Skeletal muscle tissue (tissue), 4 donors: ENCODE data around the gene MYEOV. TPM values are rescaled to one million over a fixed set of nuclear protein-coding genes. Genes with fewer than 3 reads are reported as not detected.

Source experiments
- H3K27ac ChIP-seq: one replicate; pipeline ENCODE4 v1.7.0; 2013; ENCODE audit warnings: mild to moderate bottlenecking, low read depth, low read length, inconsistent platforms
- H3K27me3 ChIP-seq, 3 donors: one replicate each; pipeline ENCODE4 v1.7.0; 2013; ENCODE audit warnings: low read length in 3 of 3; ENCODE audit not compliant: control insufficient read depth in 3 of 3, insufficient read depth in 3 of 3
- H3K36me3 ChIP-seq, 3 donors: one replicate each; pipeline ENCODE4 v1.7.0; 2013; ENCODE audit warnings: low read length in 3 of 3; ENCODE audit not compliant: control insufficient read depth in 3 of 3, insufficient read depth in 3 of 3
- H3K4me1 ChIP-seq, 3 donors: one replicate each; pipeline ENCODE4 v1.7.0; 2013; ENCODE audit warnings: low read length in 3 of 3, mild to moderate bottlenecking in 3 of 3; ENCODE audit not compliant: control insufficient read depth in 3 of 3, insufficient read depth in 3 of 3
- H3K4me3 ChIP-seq, 3 donors: one replicate each; pipeline ENCODE4 v1.7.0; 2013; ENCODE audit warnings: low read length in 3 of 3
- H3K9ac ChIP-seq, 3 donors: one replicate each; pipeline ENCODE4 v1.7.0; 2013; ENCODE audit warnings: low read length in 3 of 3, mild to moderate bottlenecking in 3 of 3, moderate library complexity in 2 of 3, low read depth in 1 of 3
- H3K9me3 ChIP-seq, 3 donors: one replicate each; pipeline ENCODE4 v1.7.0; 2013; ENCODE audit warnings: low read length in 3 of 3; ENCODE audit not compliant: control insufficient read depth in 3 of 3
- total RNA-seq: library from RNA; depleted of rRNA; stranded (reverse); fragments of >200 nt; gene quantifications from one replicate; pipeline ENCODE4 v1.2.3, GENCODE V29; 2014
- donor health status: Osteomylitis.

Gene MYEOV
- total RNA-seq, 1 donor from 2014 or later = not detected

- H3K4me3 ChIP-seq = no peak overlapping the region
- H3K9ac ChIP-seq = peak overlapping the region in 1 of 3 donors; percentile 8
- H3K27ac ChIP-seq = no peak overlapping the region
- no peaks in the 10 kb centered on the region for H3K9me3 ChIP-seq
- peaks cover 0 to 7% (median 0%) of the 10 kb centered on the region in 3 donors for H3K27me3 ChIP-seq
- peaks cover 28 to 50% (median 34%) of the 10 kb centered on the region in 3 donors for H3K4me1 ChIP-seq
- H3K36me3 ChIP-seq = no peaks in the 10 kb centered on the region
Measured at GRCh38 chr11:69300120-69301060, 6.4 kb downstream of the MYEOV start.

- H3K27me3 ChIP-seq = peaks cover 0 to 7% (median 0%) of the 10 kb centered on the region in 3 donors
- H3K9ac ChIP-seq = no peak overlapping the region
- H3K27ac ChIP-seq = no peak overlapping the region
- peaks cover 28 to 46% (median 34%) of the 10 kb centered on the region in 3 donors for H3K4me1 ChIP-seq
- H3K36me3 ChIP-seq = no peaks in the 10 kb centered on the region
- no peaks in the 10 kb centered on the region for H3K9me3 ChIP-seq
- H3K4me3 ChIP-seq = no peak overlapping the region
Measured at GRCh38 chr11:69301081-69301454, 7.1 kb downstream of the MYEOV start.

GRCh38 chr11:69301455-69302401 lies 7.8 kb downstream of the MYEOV start:
- Histone ChIP-seq H3K27me3 (peaks cover 0 to 4% (median 0%) of the 10 kb centered on the region in 3 donors), H3K36me3 (no peaks in the 10 kb centered on the region), H3K9me3 (no peaks in the 10 kb centered on the region), H3K4me3 (no peak overlapping the region), H3K9ac (no peak overlapping the region), H3K4me1 (peaks cover 24 to 39% (median 30%) of the 10 kb centered on the region in 3 donors), H3K27ac (no peak overlapping the region)

GRCh38 chr11:69302447-69303020 lies 8.6 kb downstream of the MYEOV start:
- Histone ChIP-seq H3K36me3 (no peaks in the 10 kb centered on the region), H3K27ac (no peak overlapping the region), H3K4me3 (no peak overlapping the region), H3K27me3 (peaks cover 0 to 3% (median 0%) of the 10 kb centered on the region in 3 donors), H3K9me3 (no peaks in the 10 kb centered on the region), H3K4me1 (peaks cover 16 to 32% (median 26%) of the 10 kb centered on the region in 3 donors), H3K9ac (no peak overlapping the region)

GRCh38 chr11:69303427-69303826 lies 9.5 kb downstream of the MYEOV start:
- Histone ChIP-seq H3K36me3 (no peaks in the 10 kb centered on the region), H3K9ac (no peak overlapping the region), H3K4me1 (peaks cover 8 to 23% (median 17%) of the 10 kb centered on the region in 3 donors), H3K27ac (no peak overlapping the region), H3K9me3 (no peaks in the 10 kb centered on the region), H3K4me3 (no peak overlapping the region), H3K27me3 (no peaks in the 10 kb centered on the region)

GRCh38 chr11:69304258-69304657 lies 10.3 kb downstream of the MYEOV start:
- no peak overlapping the region for H3K27ac ChIP-seq
- peaks cover 2 to 16% (median 11%) of the 10 kb centered on the region in 3 donors for H3K4me1 ChIP-seq
- no peaks in the 10 kb centered on the region for H3K9me3 ChIP-seq
- H3K4me3 ChIP-seq = no peak overlapping the region
- no peaks in the 10 kb centered on the region for H3K36me3 ChIP-seq
- H3K27me3 ChIP-seq = no peaks in the 10 kb centered on the region
- no peak overlapping the region for H3K9ac ChIP-seq

- no peak overlapping the region for H3K27ac ChIP-seq
- H3K27me3 ChIP-seq = no peaks in the 10 kb centered on the region
- no peaks in the 10 kb centered on the region for H3K9me3 ChIP-seq
- H3K4me1 ChIP-seq = peaks cover 2 to 13% (median 11%) of the 10 kb centered on the region in 3 donors
- H3K4me3 ChIP-seq = no peak overlapping the region
- no peaks in the 10 kb centered on the region for H3K36me3 ChIP-seq
- H3K9ac ChIP-seq = no peak overlapping the region
Measured at GRCh38 chr11:69304686-69305085, 10.7 kb downstream of the MYEOV start.

- Histone ChIP-seq H3K9ac (no peak overlapping the region), H3K27ac (no peak overlapping the region), H3K4me1 (peaks cover 2 to 6% (median 6%) of the 10 kb centered on the region in 3 donors), H3K9me3 (no peaks in the 10 kb centered on the region), H3K36me3 (no peaks in the 10 kb centered on the region), H3K4me3 (no peak overlapping the region), H3K27me3 (peaks cover 0 to 5% (median 3%) of the 10 kb centered on the region in 3 donors)
Measured at GRCh38 chr11:69305885-69306540, 12.1 kb downstream of the MYEOV start.

GRCh38 chr11:69306821-69307220 lies 12.9 kb downstream of the MYEOV start:
- Histone ChIP-seq H3K9me3 (no peaks in the 10 kb centered on the region), H3K4me3 (no peak overlapping the region), H3K9ac (no peak overlapping the region), H3K36me3 (no peaks in the 10 kb centered on the region), H3K27me3 (peaks cover 0 to 7% (median 3%) of the 10 kb centered on the region in 3 donors), H3K27ac (no peak overlapping the region), H3K4me1 (peaks cover 1 to 9% (median 2%) of the 10 kb centered on the region in 3 donors)
